ENCODE results near the gene ZNF681. TPM values are rescaled to one million over a fixed set of nuclear protein-coding genes. Genes with fewer than 3 reads are reported as not detected.

ZNF681 gene
- total and polyA plus RNA-seq, 4 donors = 0.58 to 4.8 (median 1.4) TPM

- no peaks in the 10 kb centered on the region for H3K4me1 ChIP-seq (ENCODE audit: control insufficient read depth in 5 of 5, insufficient read depth in 5 of 5, low read length in 5 of 5)
- no peak overlapping the region for H3K9ac ChIP-seq (ENCODE audit: insufficient read depth in 1 of 2, low read length in 2 of 2)
- no peak overlapping the region for H3K4me3 ChIP-seq
- no peak for TF ChIP-seq CTCF (IDR thresholded peaks at IDR 0.05; ENCODE audit: control extremely low read depth, extremely low read depth)
- DNase-seq (no peak), ATAC-seq (ENCODE audit: insufficient read depth, low FRiP score) (no peak)
- 13 to 14% methylated on average over 12 of the region's 12 CpGs for WGBS, 2 donors
- H3K36me3 ChIP-seq (ENCODE audit: control insufficient read depth in 4 of 4, insufficient read depth in 4 of 4, low read length in 4 of 4) = no peaks in the 10 kb centered on the region
- no peaks in the 10 kb centered on the region for H3K27me3 ChIP-seq (ENCODE audit: control insufficient read depth in 3 of 3, insufficient read depth in 3 of 3, low read length in 2 of 3)
- peaks cover 0 to 2% (median 0%) of the 10 kb centered on the region in 4 donors for H3K9me3 ChIP-seq (ENCODE audit: control insufficient read depth in 4 of 4, insufficient read depth in 3 of 4, low read length in 3 of 4)
- H3K27ac ChIP-seq (ENCODE audit: low read depth in 1 of 2, low read length in 1 of 2) = no peak overlapping the region
These were observed 39.9 kb downstream of the ZNF681 start for GRCh38 chr19:23718802-23719201.

GRCh38 chr19:23716792-23717191, 41.9 kb downstream of the ZNF681 start:
- no peaks in the 10 kb centered on the region for H3K4me1 ChIP-seq (ENCODE audit: control insufficient read depth in 5 of 5, insufficient read depth in 5 of 5, low read length in 5 of 5)
- no peak for DNase-seq
- H3K9ac ChIP-seq (ENCODE audit: insufficient read depth in 1 of 2, low read length in 2 of 2) = no peak overlapping the region
- H3K27me3 ChIP-seq (ENCODE audit: control insufficient read depth in 3 of 3, insufficient read depth in 3 of 3, low read length in 2 of 3) = no peaks in the 10 kb centered on the region
- H3K27ac ChIP-seq (ENCODE audit: low read depth in 1 of 2, low read length in 1 of 2) = no peak overlapping the region
- no peak for ATAC-seq (ENCODE audit: insufficient read depth, low FRiP score)
- no peak for TF ChIP-seq CTCF (IDR thresholded peaks at IDR 0.05; ENCODE audit: control extremely low read depth, extremely low read depth)
- no peaks in the 10 kb centered on the region for H3K9me3 ChIP-seq (ENCODE audit: control insufficient read depth in 4 of 4, insufficient read depth in 3 of 4, low read length in 3 of 4)
- no peaks in the 10 kb centered on the region for H3K36me3 ChIP-seq (ENCODE audit: control insufficient read depth in 4 of 4, insufficient read depth in 4 of 4, low read length in 4 of 4)
- H3K4me3 ChIP-seq = no peak overlapping the region

- Histone ChIP-seq H3K27ac (ENCODE audit: low read depth in 1 of 2, low read length in 1 of 2) (no peak overlapping the region), H3K4me1 (ENCODE audit: control insufficient read depth in 5 of 5, insufficient read depth in 5 of 5, low read length in 5 of 5) (no peaks in the 10 kb centered on the region), H3K9ac (ENCODE audit: insufficient read depth in 1 of 2, low read length in 2 of 2) (no peak overlapping the region), H3K36me3 (ENCODE audit: control insufficient read depth in 4 of 4, insufficient read depth in 4 of 4, low read length in 4 of 4) (no peaks in the 10 kb centered on the region), H3K4me3 (no peak overlapping the region), H3K9me3 (ENCODE audit: control insufficient read depth in 4 of 4, insufficient read depth in 3 of 4, low read length in 3 of 4) (peaks cover 0 to 6% (median 0%) of the 10 kb centered on the region in 4 donors), H3K27me3 (ENCODE audit: control insufficient read depth in 3 of 3, insufficient read depth in 3 of 3, low read length in 2 of 3) (no peaks in the 10 kb centered on the region)
- no peak for TF ChIP-seq CTCF (IDR thresholded peaks at IDR 0.05; ENCODE audit: control extremely low read depth, extremely low read depth)
- ATAC-seq (ENCODE audit: insufficient read depth, low FRiP score) (no peak), DNase-seq (no peak)
- WGBS, 2 donors = 38 to 41% methylated on average over 2 of the region's 2 CpGs
These were observed 49.3 kb downstream of the ZNF681 start for GRCh38 chr19:23709347-23709746.

GRCh38 chr19:23706657-23707056, 52.0 kb downstream of the ZNF681 start:
- H3K4me1 ChIP-seq (ENCODE audit: control insufficient read depth in 5 of 5, insufficient read depth in 5 of 5, low read length in 5 of 5) = no peaks in the 10 kb centered on the region
- no peak overlapping the region for H3K9ac ChIP-seq (ENCODE audit: insufficient read depth in 1 of 2, low read length in 2 of 2)
- H3K36me3 ChIP-seq (ENCODE audit: control insufficient read depth in 4 of 4, insufficient read depth in 4 of 4, low read length in 4 of 4) = no peaks in the 10 kb centered on the region
- ATAC-seq (ENCODE audit: insufficient read depth, low FRiP score) = no peak
- H3K27ac ChIP-seq (ENCODE audit: low read depth in 1 of 2, low read length in 1 of 2) = no peak overlapping the region
- no peak for TF ChIP-seq CTCF (IDR thresholded peaks at IDR 0.05; ENCODE audit: control extremely low read depth, extremely low read depth)
- H3K27me3 ChIP-seq (ENCODE audit: control insufficient read depth in 3 of 3, insufficient read depth in 3 of 3, low read length in 2 of 3) = no peaks in the 10 kb centered on the region
- no peak overlapping the region for H3K4me3 ChIP-seq
- no peak for DNase-seq
- WGBS, 2 donors = 86 to 91% methylated on average over 1 of the region's 1 CpG
- H3K9me3 ChIP-seq (ENCODE audit: control insufficient read depth in 4 of 4, insufficient read depth in 3 of 4, low read length in 3 of 4) = peaks cover 0 to 9% (median 0%) of the 10 kb centered on the region in 4 donors

All from lung (tissue), 12 donors.